Gastrocnemius medialis (tissue), 4 donors: ENCODE data around the gene WASF2. TPM values are rescaled to one million over a fixed set of nuclear protein-coding genes. Genes with fewer than 3 reads are reported as not detected.
"Not testable (repeated sequence)": the region's sequence is repeated elsewhere in the genome, so short reads cannot be mapped to it uniquely, and the experiment has no call there.

Experiments
- ATAC-seq, 2 donors: fragments of 150-250 bp; one replicate each; pipeline ENCODE4 v1.9.1; 2016
- DNase-seq, 2 donors: peaks; one replicate each; pipeline ENCODE4 v3.0.0-alpha.2; 2019
- H3K27ac ChIP-seq, 4 donors: fragments of 200-600 bp; sonication (generic); 1 replicate in 1 of 4; 2 replicates in 3 of 4; pipeline ENCODE4 v1.5.1; 2016 to 2018; ENCODE audit warnings: mild to moderate bottlenecking in 2 of 4, moderate library complexity in 1 of 4
- H3K27me3 ChIP-seq, 3 donors: fragments of 200-600 bp; sonication (generic) in 2 of 3; 1 replicate in 1 of 3; 2 replicates in 2 of 3; pipeline versions ENCODE4 v1.5.1 to v1.6.0; 2016 to 2019; ENCODE audit warnings: mild to moderate bottlenecking in 1 of 3, moderate library complexity in 1 of 3
- H3K36me3 ChIP-seq, 2 donors: fragments of 200-600 bp; sonication (generic) in 1 of 2; one replicate each; pipeline ENCODE4 v1.5.1; 2017 to 2018
- H3K4me1 ChIP-seq, 2 donors: fragments of 200-600 bp; sonication (generic) in 1 of 2; one replicate each; pipeline ENCODE4 v1.5.1; 2016 to 2017; ENCODE audit warnings: mild to moderate bottlenecking in 2 of 2
- H3K4me3 ChIP-seq, 4 donors: fragments of 200-600 bp; sonication (generic) in 3 of 4; 1 replicate in 1 of 4; 2 replicates in 3 of 4; pipeline ENCODE4 v1.5.1; 2016 to 2019; ENCODE audit warnings: mild to moderate bottlenecking in 2 of 4
- H3K9me3 ChIP-seq, 3 donors: fragments of 200-600 bp; sonication (generic) in 2 of 3; 1 replicate in 1 of 3; 2 replicates in 2 of 3; pipeline ENCODE4 v1.5.1; 2016 to 2019
- CTCF ChIP-seq, 5 experiments: fragments of 450-650 bp in 3 of 5; fragments of 200-600 bp in 2 of 5; sonication (generic) in 2 of 5; IDR thresholded peaks in 4 of 5; conservative IDR thresholded peaks in 1 of 5; 1 replicate in 4 of 5; 2 replicates in 1 of 5; pipeline ENCODE4 v1.5.1; 2016 to 2019; ENCODE audit warnings: antibody characterized with exemption in 5 of 5, mild to moderate bottlenecking in 3 of 5, moderate library complexity in 3 of 5
- POLR2A ChIP-seq, 2 donors: fragments of 450-650 bp; IDR thresholded peaks; one replicate each; pipeline ENCODE4 v1.6.1; 2017; ENCODE audit warnings: antibody characterized with exemption in 2 of 2, mild to moderate bottlenecking in 2 of 2, moderate library complexity in 2 of 2
- in situ Hi-C, 4 donors: fragments of 200-750 bp; cut with MboI; loops; one replicate each; pipeline versions ENCODE4 v1.15.0 to v1.8.0; 2017; ENCODE audit warnings: low sequenced_read_pairs in 4 of 4
- intact Hi-C: fragments of 100-400 bp; cut with DNase I; formaldehyde crosslinking; loops from one replicate; pipeline ENCODE4 v1.15.1; 2023; ENCODE audit warnings: low total_unique reads
- total RNA-seq, 4 donors: library from RNA; depleted of rRNA; stranded (reverse); fragments of >200 nt; gene quantifications; one replicate each; pipeline versions ENCODE4 v1.1.0 to v1.2.3, GENCODE V29; 2016

Gene WASF2
- total RNA-seq, 4 donors from 2014 or later, result 10.6 to 16.7 (median 13.3) TPM

- H3K4me3 ChIP-seq, result no peak overlapping the region
- no peaks in the 10 kb centered on the region for H3K27me3 ChIP-seq
- ATAC-seq (no peak), DNase-seq (no peak)
- no peak for TF ChIP-seq CTCF (IDR thresholded peaks at IDR 0.05 in 4 of 5, conservative IDR thresholded peaks at IDR 0.05 in 1 of 5)
- TF ChIP-seq POLR2A (IDR thresholded peaks at IDR 0.05), result no peak
- H3K4me1 ChIP-seq, result peaks cover 34 to 48% of the 10 kb centered on the region in 2 donors
- H3K36me3 ChIP-seq, result no peaks in the 10 kb centered on the region
- intact Hi-C loops (no loop called here), in situ Hi-C loops (loop anchor here in 1 of 4 donors (10.0 kb wide), 1 partner anchor 51 kb away; no protein-coding TSS in a partner anchor)
- H3K27ac ChIP-seq, result peak overlapping the region in 2 of 4 donors; percentile 31 to 57
- no peaks in the 10 kb centered on the region for H3K9me3 ChIP-seq
Measured at GRCh38 chr1:27475720-27476119, 14.2 kb downstream of the WASF2 start.

- no peak for ATAC-seq
- TF ChIP-seq CTCF (IDR thresholded peaks at IDR 0.05 in 4 of 5, conservative IDR thresholded peaks at IDR 0.05 in 1 of 5) (no peak), POLR2A (IDR thresholded peaks at IDR 0.05) (no peak)
- H3K27me3 ChIP-seq, result no peaks in the 10 kb centered on the region
- peaks cover 34 to 57% of the 10 kb centered on the region in 2 donors for H3K4me1 ChIP-seq
- no peak overlapping the region for H3K4me3 ChIP-seq
- in situ Hi-C loops, result loop anchor here in 1 of 4 donors (10.0 kb wide), 1 partner anchor 49 kb away; no protein-coding TSS in a partner anchor
- peak overlapping the region; percentile 2 to 54 (median 13) for H3K27ac ChIP-seq
- no peaks in the 10 kb centered on the region for H3K9me3 ChIP-seq
- DNase-seq, result no peak
- no peaks in the 10 kb centered on the region for H3K36me3 ChIP-seq
- intact Hi-C loops, result no loop called here
Measured at GRCh38 chr1:27473755-27474154, 16.2 kb downstream of the WASF2 start.

- in situ Hi-C loops, result loop anchor here in 1 of 4 donors (10.0 kb wide), 1 partner anchor 47 kb away; no protein-coding TSS in a partner anchor
- H3K27ac ChIP-seq, result peak overlapping the region in 2 of 4 donors; percentile 1 to 39
- H3K9me3 ChIP-seq, H3K4me3 ChIP-seq, H3K36me3 ChIP-seq, H3K27me3 ChIP-seq, intact Hi-C loops: not testable (repeated sequence)
- ATAC-seq (peak in 1 of 2 donors; percentile 78), DNase-seq (peak in 1 of 2 donors; percentile 50)
- H3K4me1 ChIP-seq, result peaks cover 35 to 64% of the 10 kb centered on the region in 2 donors
Measured at GRCh38 chr1:27472098-27472497, 17.9 kb downstream of the WASF2 start.

- Histone ChIP-seq H3K4me1 (peaks cover 29 to 60% of the 10 kb centered on the region in 2 donors), H3K4me3 (no peak overlapping the region), H3K27me3 (no peaks in the 10 kb centered on the region), H3K36me3 (no peaks in the 10 kb centered on the region), H3K27ac (peak overlapping the region in 2 of 4 donors; percentile 1 to 24), H3K9me3 (no peaks in the 10 kb centered on the region)
- intact Hi-C loops (no loop called here), in situ Hi-C loops (loop anchor here in 1 of 4 donors (10.0 kb wide), 1 partner anchor 47 kb away; no protein-coding TSS in a partner anchor)
- DNase-seq (no peak), ATAC-seq (no peak)
- TF ChIP-seq POLR2A (IDR thresholded peaks at IDR 0.05) (no peak), CTCF (IDR thresholded peaks at IDR 0.05 in 4 of 5, conservative IDR thresholded peaks at IDR 0.05 in 1 of 5) (no peak)
Measured at GRCh38 chr1:27471477-27471876, 18.5 kb downstream of the WASF2 start.

GRCh38 chr1:27469334-27469733, 20.6 kb downstream of the WASF2 start:
- Histone ChIP-seq H3K27ac (no peak overlapping the region), H3K36me3 (no peaks in the 10 kb centered on the region), H3K4me1 (peaks cover 17 to 60% of the 10 kb centered on the region in 2 donors), H3K9me3 (no peaks in the 10 kb centered on the region), H3K27me3 (no peaks in the 10 kb centered on the region), H3K4me3 (no peak overlapping the region)
- DNase-seq, result no peak
- ATAC-seq, result no peak
- no peak for TF ChIP-seq CTCF (IDR thresholded peaks at IDR 0.05 in 4 of 5, conservative IDR thresholded peaks at IDR 0.05 in 1 of 5)
- no peak for TF ChIP-seq POLR2A (IDR thresholded peaks at IDR 0.05)
- in situ Hi-C loops (no loop called here), intact Hi-C loops (no loop called here)

GRCh38 chr1:27468378-27468777, 21.6 kb downstream of the WASF2 start:
- ATAC-seq, in situ Hi-C loops, H3K4me3 ChIP-seq, DNase-seq, H3K27me3 ChIP-seq, H3K9me3 ChIP-seq, H3K27ac ChIP-seq, intact Hi-C loops, H3K36me3 ChIP-seq: not testable (repeated sequence)
- H3K4me1 ChIP-seq, result peaks cover 10 to 58% of the 10 kb centered on the region in 2 donors
